ENCODE data around the gene PER1. TPM values are rescaled to one million over a fixed set of nuclear protein-coding genes. Genes with fewer than 3 reads are reported as not detected.

Gene PER1
- total and polyA plus RNA-seq, 7 donors = 30.5 to 153 (median 67.6) TPM

GRCh38 chr17:8124350-8125153 is 27.7 kb downstream of the PER1 start:
- Histone ChIP-seq H3K27me3 (peaks cover 12 to 58% (median 55%) of the 10 kb centered on the region in 3 donors), H3K4me1 (peaks cover 0 to 73% (median 68%) of the 10 kb centered on the region in 4 donors), H3K9me3 (no peaks in the 10 kb centered on the region), H3K27ac (no peak overlapping the region), H3K4me3 (peak overlapping the region in 3 of 4 donors; percentile 40 to 53 (median 52)), H3K36me3 (no peaks in the 10 kb centered on the region)
- WGBS, 2 donors = 2 to 3% methylated on average over 24 of the region's 24 CpGs
- TF ChIP-seq POLR2A (IDR thresholded peaks at IDR 0.05) (no peak), POLR2AphosphoS5 (IDR thresholded peaks at IDR 0.05) (no peak), CTCF (IDR thresholded peaks at IDR 0.05) (no peak), EP300 (IDR thresholded peaks at IDR 0.05) (no peak)
- intact Hi-C loops (cut with DNase I) = loop anchor here (2.0 to 5.0 kb wide), 2 partner anchors 34 to 53 kb away; partner anchors contain the start of gene TMEM107
- no peak for DNase-seq

GRCh38 chr17:8123695-8124349 is 28.4 kb downstream of the PER1 start, which contains the start of gene HES7:
Gene HES7, minus strand, starts transcription at chr17:8124106. Its CDS starts 22 bp downstream, at chr17:8124084.
- Histone ChIP-seq H3K27ac (peak within 1 kb of the TSS in 1 of 4 donors; percentile 53), H3K36me3 (no peaks in the 10 kb centered on the region), H3K4me3 (peak within 1 kb of the TSS; percentile 27 to 53 (median 46)), H3K4me1 (peaks cover 0 to 74% (median 68%) of the 10 kb centered on the region in 4 donors), H3K9me3 (no peaks in the 10 kb centered on the region), H3K27me3 (peaks cover 12 to 55% (median 53%) of the 10 kb centered on the region in 3 donors)
- peak; percentile 79 for DNase-seq
- 1% methylated on average over 29 of the region's 29 CpGs for WGBS, 2 donors
- no peak for TF ChIP-seq EP300 (IDR thresholded peaks at IDR 0.05)
- no peak for TF ChIP-seq POLR2A (IDR thresholded peaks at IDR 0.05)
- TF ChIP-seq CTCF (IDR thresholded peaks at IDR 0.05) = no peak
- no peak for TF ChIP-seq POLR2AphosphoS5 (IDR thresholded peaks at IDR 0.05)
- intact Hi-C loops (cut with DNase I) = loop anchor here (2.0 to 5.0 kb wide), 2 partner anchors 35 to 53 kb away; partner anchors contain the start of gene TMEM107

- TF ChIP-seq POLR2AphosphoS5 (IDR thresholded peaks at IDR 0.05) (no peak), POLR2A (IDR thresholded peaks at IDR 0.05) (no peak), CTCF (IDR thresholded peaks at IDR 0.05) (no peak), EP300 (IDR thresholded peaks at IDR 0.05) (no peak)
- DNase-seq = no peak
- WGBS, 2 donors = 1% methylated on average over 55 of the region's 55 CpGs
- peaks cover 12 to 55% (median 53%) of the 10 kb centered on the region in 3 donors for H3K27me3 ChIP-seq
- H3K4me3 ChIP-seq = peak overlapping the region; percentile 27 to 53 (median 46)
- intact Hi-C loops (cut with DNase I) = loop anchor here (5.0 kb wide), 1 partner anchor 54 kb away; the partner anchor contains the start of gene TMEM107
- no peaks in the 10 kb centered on the region for H3K9me3 ChIP-seq
- peak overlapping the region in 1 of 4 donors; percentile 53 for H3K27ac ChIP-seq
- peaks cover 0 to 81% (median 75%) of the 10 kb centered on the region in 4 donors for H3K4me1 ChIP-seq
- H3K36me3 ChIP-seq = no peaks in the 10 kb centered on the region
Measured at GRCh38 chr17:8122924-8123694, 29.1 kb downstream of the PER1 start.

GRCh38 chr17:8122422-8122923 is 29.7 kb downstream of the PER1 start:
- DNase-seq = no peak
- Histone ChIP-seq H3K27me3 (peaks cover 12 to 58% (median 51%) of the 10 kb centered on the region in 3 donors), H3K4me3 (peak overlapping the region; percentile 27 to 53 (median 46)), H3K9me3 (no peaks in the 10 kb centered on the region), H3K27ac (peak overlapping the region in 2 of 4 donors; percentile 50 to 53), H3K4me1 (peaks cover 0 to 85% (median 81%) of the 10 kb centered on the region in 4 donors), H3K36me3 (no peaks in the 10 kb centered on the region)
- WGBS, 2 donors = 1% methylated on average over 29 of the region's 29 CpGs
- TF ChIP-seq POLR2A (IDR thresholded peaks at IDR 0.05) (no peak), POLR2AphosphoS5 (IDR thresholded peaks at IDR 0.05) (peak in 1 of 4 donors; percentile 33)
- intact Hi-C loops (cut with DNase I) = loop anchor here (5.0 kb wide), 1 partner anchor 55 kb away; the partner anchor contains the start of gene TMEM107

All from sigmoid colon (tissue), 7 donors.